Chondrocyte (in vitro differentiated cells): ENCODE results near the gene ITLN2. TPM values are rescaled to one million over a fixed set of nuclear protein-coding genes. Genes with fewer than 3 reads are reported as not detected.
"Not testable (repeated sequence)": the region's sequence is repeated elsewhere in the genome, so short reads cannot be mapped to it uniquely, and the experiment has no call there.

Experiments used
- DNase-seq: peaks from one replicate; pipeline ENCODE4 v3.0.0; 2021; ENCODE audit warnings: mixed read lengths, low spot score
- H3K27ac Mint-ChIP-seq: one replicate; pipeline ENCODE4 v1.8.0; 2021; ENCODE audit warnings: mild to moderate bottlenecking, moderate library complexity, mixed read lengths; ENCODE audit not compliant: unreplicated experiment
- H3K27me3 Mint-ChIP-seq: 2 replicates; pipeline ENCODE4 v1.8.0; 2021; ENCODE audit warnings: low read depth, mixed read lengths
- H3K36me3 Mint-ChIP-seq: 2 replicates; pipeline ENCODE4 v1.8.0; 2021; ENCODE audit warnings: low read depth, mixed read lengths
- H3K4me1 Mint-ChIP-seq: 2 replicates; pipeline ENCODE4 v1.8.0; 2021; ENCODE audit warnings: low read depth, mild to moderate bottlenecking, mixed read lengths
- H3K4me3 Mint-ChIP-seq: one replicate; pipeline ENCODE4 v1.8.0; 2021; ENCODE audit warnings: mild to moderate bottlenecking, moderate library complexity, mixed read lengths; ENCODE audit not compliant: unreplicated experiment
- H3K9me3 Mint-ChIP-seq: 2 replicates; pipeline ENCODE4 v1.8.0; 2021; ENCODE audit warnings: low read depth, mixed read lengths
- total RNA-seq: library from RNA; stranded (reverse); gene quantifications from 3 replicates; pipeline ENCODE4 v1.2.1, GENCODE V29; 2021
- TF ChIP-seq, protein P1 (sequence below): fragments of 200-600 bp; sonication (generic); IDR thresholded peaks from 2 replicates; pipeline ENCODE4 v1.5.0; 2021; ENCODE audit warnings: antibody characterized with exemption, mild to moderate bottlenecking, moderate library complexity

Gene ITLN2
- total RNA-seq, 1 donor from 2014 or later: not detected

DNA sequence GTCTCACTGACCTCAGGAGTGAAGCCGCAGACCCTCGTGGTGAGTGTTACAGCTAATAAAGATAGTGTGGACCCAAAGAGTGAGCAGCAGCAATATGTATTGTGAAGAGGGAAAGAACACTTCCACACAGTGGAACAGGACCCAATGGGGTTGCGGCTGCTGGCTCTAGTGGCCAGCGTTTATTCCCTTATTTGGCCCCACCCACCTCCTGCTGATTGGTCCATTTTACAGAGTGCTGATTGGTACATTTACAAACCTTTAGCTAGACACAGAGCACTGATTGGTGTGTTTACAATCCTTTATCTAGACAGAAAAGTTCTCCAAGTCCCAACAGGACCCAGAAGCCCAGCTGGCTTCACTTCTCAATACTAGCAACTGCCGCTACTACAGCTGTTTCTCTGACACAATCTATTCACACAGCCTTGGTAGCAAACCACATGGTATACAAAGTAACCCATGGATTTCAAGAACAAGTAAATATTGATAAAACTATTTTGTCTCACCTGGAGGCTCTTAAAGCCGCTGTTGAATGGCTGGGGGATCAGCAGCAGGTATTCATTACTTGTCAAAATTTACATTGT lies 44.3 kb downstream of the ITLN2 start:
- Mint-ChIP-seq H3K9me3 (no peaks in the 10 kb centered on the region), H3K4me3 (no peak overlapping the region), H3K4me1 (no peaks in the 10 kb centered on the region), H3K27ac (no peak overlapping the region), H3K36me3 (no peaks in the 10 kb centered on the region), H3K27me3 (peaks cover 6% of the 10 kb centered on the region)
- DNase-seq: no peak
- TF ChIP-seq, protein P1, sequence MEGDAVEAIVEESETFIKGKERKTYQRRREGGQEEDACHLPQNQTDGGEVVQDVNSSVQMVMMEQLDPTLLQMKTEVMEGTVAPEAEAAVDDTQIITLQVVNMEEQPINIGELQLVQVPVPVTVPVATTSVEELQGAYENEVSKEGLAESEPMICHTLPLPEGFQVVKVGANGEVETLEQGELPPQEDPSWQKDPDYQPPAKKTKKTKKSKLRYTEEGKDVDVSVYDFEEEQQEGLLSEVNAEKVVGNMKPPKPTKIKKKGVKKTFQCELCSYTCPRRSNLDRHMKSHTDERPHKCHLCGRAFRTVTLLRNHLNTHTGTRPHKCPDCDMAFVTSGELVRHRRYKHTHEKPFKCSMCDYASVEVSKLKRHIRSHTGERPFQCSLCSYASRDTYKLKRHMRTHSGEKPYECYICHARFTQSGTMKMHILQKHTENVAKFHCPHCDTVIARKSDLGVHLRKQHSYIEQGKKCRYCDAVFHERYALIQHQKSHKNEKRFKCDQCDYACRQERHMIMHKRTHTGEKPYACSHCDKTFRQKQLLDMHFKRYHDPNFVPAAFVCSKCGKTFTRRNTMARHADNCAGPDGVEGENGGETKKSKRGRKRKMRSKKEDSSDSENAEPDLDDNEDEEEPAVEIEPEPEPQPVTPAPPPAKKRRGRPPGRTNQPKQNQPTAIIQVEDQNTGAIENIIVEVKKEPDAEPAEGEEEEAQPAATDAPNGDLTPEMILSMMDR: no peak

DNA sequence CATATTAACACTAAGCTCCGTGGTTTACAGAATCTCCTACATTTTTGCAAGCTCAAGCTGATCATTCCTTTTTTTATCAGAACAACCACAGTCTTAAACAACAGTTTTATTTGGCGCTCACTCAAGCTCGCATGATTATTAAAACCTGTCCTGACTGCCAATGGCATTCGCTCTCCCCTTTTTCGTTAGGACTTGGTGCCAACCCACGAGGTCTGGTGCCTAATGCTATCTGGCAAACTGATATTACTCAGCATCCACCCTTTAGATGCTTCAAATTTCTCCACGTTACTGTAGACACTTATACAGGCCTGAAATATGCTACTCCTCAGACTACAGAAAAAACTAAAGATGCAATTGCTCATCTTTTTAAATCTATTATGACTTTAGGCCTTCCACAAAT lies 46.6 kb downstream of the ITLN2 start:
- Mint-ChIP-seq H3K36me3 (no peaks in the 10 kb centered on the region), H3K9me3 (no peaks in the 10 kb centered on the region), H3K27me3 (peaks cover 3% of the 10 kb centered on the region), H3K4me3 (no peak overlapping the region), H3K4me1 (no peaks in the 10 kb centered on the region), H3K27ac (no peak overlapping the region)
- DNase-seq: no peak
- TF ChIP-seq, protein P1: no peak

DNA sequence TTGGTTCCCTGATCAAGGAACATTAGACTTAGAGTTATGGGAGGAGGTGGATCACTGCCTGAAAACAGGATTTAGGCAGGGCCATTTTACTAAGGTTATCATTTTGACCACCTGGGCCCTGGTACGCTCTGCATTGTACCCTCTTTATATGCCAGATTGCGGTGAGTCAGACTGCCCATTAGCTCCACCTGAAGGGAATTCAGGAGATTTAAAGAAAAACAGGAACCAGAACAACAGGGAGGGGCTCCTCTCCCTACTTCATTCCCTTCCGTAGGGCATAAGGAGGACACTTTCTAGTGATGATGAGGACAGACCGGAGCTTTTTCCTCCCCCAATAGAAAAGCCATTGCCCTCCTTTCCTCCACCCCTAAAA lies 49.0 kb downstream of the ITLN2 start:
- TF ChIP-seq, protein P1: no peak
- no peaks in the 10 kb centered on the region for H3K4me1 Mint-ChIP-seq
- H3K27me3 Mint-ChIP-seq: peaks cover 5% of the 10 kb centered on the region
- DNase-seq: no peak
- no peak overlapping the region for H3K4me3 Mint-ChIP-seq
- H3K27ac Mint-ChIP-seq: no peak overlapping the region
- H3K9me3 Mint-ChIP-seq: peaks cover 1% of the 10 kb centered on the region
- no peaks in the 10 kb centered on the region for H3K36me3 Mint-ChIP-seq

- Mint-ChIP-seq H3K4me3 (no peak overlapping the region), H3K4me1 (no peaks in the 10 kb centered on the region), H3K27me3 (peaks cover 5% of the 10 kb centered on the region), H3K9me3 (peaks cover 2% of the 10 kb centered on the region), H3K27ac (no peak overlapping the region), H3K36me3 (no peaks in the 10 kb centered on the region)
- TF ChIP-seq, protein P1: no peak
- DNase-seq: no peak
Observed at GRCh38 chr1:160904783-160905616, 49.6 kb downstream of the ITLN2 start.

GRCh38 chr1:160902251-160902650 lies 52.4 kb downstream of the ITLN2 start:
- not testable (repeated sequence) for H3K27ac Mint-ChIP-seq, H3K27me3 Mint-ChIP-seq, DNase-seq, H3K36me3 Mint-ChIP-seq, H3K4me1 Mint-ChIP-seq, H3K4me3 Mint-ChIP-seq, H3K9me3 Mint-ChIP-seq

DNA sequence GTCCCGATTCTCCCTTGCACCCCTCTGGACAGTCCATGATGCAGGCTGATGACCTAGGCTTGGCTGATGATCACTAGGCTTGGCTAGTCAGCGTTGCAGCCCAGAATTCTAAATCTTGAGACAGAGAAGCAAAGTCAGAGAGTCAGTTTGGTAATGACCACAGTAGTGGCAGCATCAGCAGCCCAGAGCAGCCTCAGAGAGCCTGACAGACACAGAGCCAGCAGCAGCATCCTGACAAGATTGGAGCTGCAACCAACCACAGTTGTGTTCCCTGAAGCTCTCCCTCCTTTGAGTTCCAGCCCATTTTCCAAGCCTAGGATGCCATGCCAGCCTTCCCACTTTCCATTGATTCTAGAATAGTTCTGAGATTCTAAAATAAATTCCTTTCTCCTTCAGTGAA lies 52.8 kb downstream of the ITLN2 start:
- DNase-seq: no peak
- H3K27me3 Mint-ChIP-seq: peaks cover 10% of the 10 kb centered on the region
- H3K4me3 Mint-ChIP-seq: no peak overlapping the region
- TF ChIP-seq, protein P1: no peak
- no peak overlapping the region for H3K27ac Mint-ChIP-seq
- no peaks in the 10 kb centered on the region for H3K36me3 Mint-ChIP-seq
- peaks cover 2% of the 10 kb centered on the region for H3K9me3 Mint-ChIP-seq
- no peaks in the 10 kb centered on the region for H3K4me1 Mint-ChIP-seq

DNA sequence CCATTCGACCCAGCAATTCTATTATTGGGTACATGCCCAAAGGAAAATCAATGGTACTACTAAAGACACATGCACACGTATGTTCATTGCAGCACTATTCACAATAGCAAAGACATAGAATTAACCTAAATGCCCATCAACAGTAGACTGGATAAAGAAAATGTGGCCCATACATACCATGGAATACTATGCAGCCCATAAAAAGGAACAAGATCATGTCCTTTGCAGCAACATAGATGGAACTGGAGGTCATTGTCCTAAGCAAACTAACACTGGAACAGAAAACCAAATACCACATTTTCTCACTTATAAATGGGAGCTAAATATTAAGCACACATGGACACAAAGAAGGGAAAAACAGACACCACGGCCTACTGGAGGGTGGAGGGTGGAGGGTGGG lies 53.9 kb downstream of the ITLN2 start:
- not testable (repeated sequence) for H3K4me1 Mint-ChIP-seq, H3K27me3 Mint-ChIP-seq, H3K36me3 Mint-ChIP-seq

More for the DNA sequence above, 53.9 kb downstream of the ITLN2 start:
- not testable (repeated sequence) for H3K27ac Mint-ChIP-seq, DNase-seq, H3K4me3 Mint-ChIP-seq, H3K9me3 Mint-ChIP-seq
